ENCODE measurements around the gene SLC39A8. TPM values are rescaled to one million over a fixed set of nuclear protein-coding genes. Genes with fewer than 3 reads are reported as not detected.
A peak's percentile ranks its signal among the peaks of the same experiment; 100 is the strongest.

Gene SLC39A8
- total RNA-seq, 1 donor from 2014 or later: 6.6 TPM

DNA sequence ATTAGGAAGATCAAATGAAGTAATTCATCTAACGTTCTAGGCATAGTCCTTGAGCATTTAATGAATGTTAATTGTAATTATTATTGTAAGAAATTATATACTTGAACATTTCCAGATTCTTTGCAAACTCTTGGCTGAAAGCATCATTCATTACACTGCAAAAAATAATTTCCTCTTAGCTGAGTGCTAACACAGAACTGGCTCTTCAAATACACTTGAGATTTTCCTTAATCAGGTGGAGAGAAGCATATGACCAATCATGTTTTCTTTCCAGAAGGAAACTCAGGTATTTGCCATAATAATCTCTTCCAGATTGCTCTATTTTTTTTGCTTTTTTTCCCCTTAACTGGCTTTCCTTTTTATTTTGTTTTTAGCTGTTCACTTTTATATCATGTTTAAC lies 42.5 kb downstream of the SLC39A8 start:
- no peak for DNase-seq (ENCODE audit: low read depth)
- TF ChIP-seq CTCF (conservative IDR thresholded peaks at IDR 0.05; ENCODE audit: low read depth, low read length): no peak
- no peak overlapping the region for H3K4me3 ChIP-seq (ENCODE audit: low read depth, low read length)

GRCh38 chr4:102301167-102301566 lies 44.1 kb downstream of the SLC39A8 start:
- H3K4me3 ChIP-seq (ENCODE audit: low read depth, low read length): no peak overlapping the region
- TF ChIP-seq CTCF (conservative IDR thresholded peaks at IDR 0.05; ENCODE audit: low read depth, low read length): no peak
- no peak for DNase-seq (ENCODE audit: low read depth)

DNA sequence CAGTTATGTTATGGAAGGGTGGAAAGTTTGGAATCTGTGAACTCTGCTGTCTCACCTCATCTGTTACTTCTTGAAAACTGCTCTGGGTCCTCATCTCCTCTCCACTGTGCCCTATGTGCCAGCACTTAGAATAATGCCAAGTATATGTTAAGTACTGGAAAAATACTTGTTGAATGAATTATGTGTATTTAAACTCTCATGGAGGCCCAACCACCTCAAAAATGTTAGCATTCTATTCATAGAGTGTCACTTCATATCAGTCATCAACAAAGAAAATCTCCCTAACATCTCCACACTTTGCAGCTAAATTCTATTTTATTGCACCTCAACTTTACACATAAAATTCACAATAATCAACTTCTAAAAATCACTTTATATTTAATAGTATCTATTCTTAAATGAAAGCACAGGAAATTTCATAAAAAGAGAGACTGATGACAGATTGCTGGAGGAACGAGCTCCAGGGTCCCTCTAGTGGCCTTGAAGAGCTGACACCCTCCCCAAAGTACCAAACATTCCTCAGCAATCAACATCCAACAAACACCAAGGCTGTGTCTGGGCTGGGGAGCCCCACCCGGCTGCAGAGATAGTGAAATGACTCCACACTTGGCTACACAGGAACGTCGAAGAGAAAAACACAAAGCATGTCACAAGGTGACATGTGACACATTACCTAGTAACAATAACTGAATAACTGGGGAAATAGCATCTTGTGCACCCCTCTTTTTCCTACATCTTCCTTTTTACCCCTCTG lies 45.8 kb downstream of the SLC39A8 start:
- H3K4me3 ChIP-seq (ENCODE audit: low read depth, low read length): no peak overlapping the region
- no peak for DNase-seq (ENCODE audit: low read depth)
- peak; percentile 89 for TF ChIP-seq CTCF (conservative IDR thresholded peaks at IDR 0.05; ENCODE audit: low read depth, low read length)

GRCh38 chr4:102298716-102299115 lies 46.6 kb downstream of the SLC39A8 start:
- no peak for TF ChIP-seq CTCF (conservative IDR thresholded peaks at IDR 0.05; ENCODE audit: low read depth, low read length)
- no peak for DNase-seq (ENCODE audit: low read depth)
- H3K4me3 ChIP-seq (ENCODE audit: low read depth, low read length): no peak overlapping the region

GRCh38 chr4:102295153-102295862 lies 50.0 kb downstream of the SLC39A8 start:
- H3K4me3 ChIP-seq (ENCODE audit: low read depth, low read length): no peak overlapping the region
- no peak for TF ChIP-seq CTCF (conservative IDR thresholded peaks at IDR 0.05; ENCODE audit: low read depth, low read length)
- no peak for DNase-seq (ENCODE audit: low read depth)

DNA sequence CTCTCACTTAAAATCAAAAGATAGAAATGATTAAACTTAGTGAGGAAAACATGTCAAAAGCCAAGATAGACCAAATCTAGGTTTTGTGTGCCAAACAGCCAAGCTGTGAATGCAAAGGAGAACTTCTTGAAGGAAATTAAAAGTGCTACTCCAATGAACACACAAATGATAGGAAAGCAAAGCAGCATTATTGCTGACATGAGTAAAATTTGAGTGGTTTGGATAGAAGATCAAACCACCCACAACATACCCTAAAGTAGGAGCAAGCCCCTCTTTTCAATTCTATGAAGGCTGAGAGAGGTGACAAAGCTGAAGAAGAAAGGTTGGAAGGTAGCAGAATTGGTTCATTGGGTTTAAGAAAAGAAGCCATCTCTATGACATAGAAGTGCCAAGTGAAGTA lies 56.8 kb downstream of the SLC39A8 start:
- no peak for DNase-seq (ENCODE audit: low read depth)
- no peak for TF ChIP-seq CTCF (conservative IDR thresholded peaks at IDR 0.05; ENCODE audit: low read depth, low read length)
- no peak overlapping the region for H3K4me3 ChIP-seq (ENCODE audit: low read depth, low read length)

Data from epithelial cell of proximal tubule (primary cell).